Measurements from ENCODE around the gene TRAPPC3. TPM values are rescaled to one million over a fixed set of nuclear protein-coding genes. Genes with fewer than 3 reads are reported as not detected.

The TRAPPC3 gene
- polyA plus RNA-seq, 1 donor (not counting 4 experiments of a cell fraction or from before 2014, with no cell fraction given): 173 TPM

DNA sequence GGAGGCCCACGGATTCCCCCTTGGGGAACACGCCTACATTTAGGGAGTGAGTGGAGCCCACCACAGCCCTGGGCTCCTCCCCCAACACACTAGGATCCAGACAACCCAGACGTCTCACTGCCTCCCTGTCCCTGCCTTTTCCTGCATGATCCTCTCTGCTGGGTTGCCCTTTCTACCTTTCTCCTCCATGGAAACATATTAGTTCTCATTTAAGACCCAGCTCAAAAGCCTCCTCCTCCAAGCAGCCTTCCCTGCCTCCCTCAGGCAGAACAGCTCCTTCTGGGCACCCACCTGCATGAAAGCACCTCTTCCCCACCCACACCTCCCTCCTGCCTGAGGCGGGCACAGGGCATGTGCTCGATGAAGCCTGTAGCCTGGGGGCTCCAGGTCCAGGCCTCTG lies 34.9 kb downstream of the TRAPPC3 start:
- FAIRE-seq (no peak), DNase-seq (ENCODE audit: low read depth, low spot score) (no peak)
- Histone ChIP-seq H3K9me3 (ENCODE audit: control insufficient read depth, low read depth, low read length) (no peaks in the 10 kb centered on the region), H3K9ac (ENCODE audit: control insufficient read depth, extremely low read depth, insufficient read depth, low read length) (no peak overlapping the region), H3K4me2 (ENCODE audit: control insufficient read depth, extremely low read depth, insufficient read depth, low read depth, low read length) (no peak overlapping the region), H3K27ac (ENCODE audit: control insufficient read depth, insufficient read depth, low read length) (no peak overlapping the region), H3K4me3 (ENCODE audit: control insufficient read depth in 2 of 3, extremely low read depth in 1 of 3, insufficient read depth in 2 of 3, low read depth in 1 of 3, low read length in 3 of 3) (no peak overlapping the region), H3K9me1 (ENCODE audit: control insufficient read depth, extremely low read depth, insufficient read depth, low read length) (no peaks in the 10 kb centered on the region), H4K20me1 (ENCODE audit: control insufficient read depth, extremely low read depth, insufficient read depth, low read length) (no peaks in the 10 kb centered on the region), H3K36me3 (ENCODE audit: control insufficient read depth in 2 of 2, extremely low read depth in 1 of 2, insufficient read depth in 2 of 2, low read length in 2 of 2) (no peaks in the 10 kb centered on the region), H3K27me3 (ENCODE audit: control insufficient read depth, extremely low read depth, insufficient read depth, low read length) (no peaks in the 10 kb centered on the region), H3K79me2 (ENCODE audit: control insufficient read depth, insufficient read depth, low read length) (no peaks in the 10 kb centered on the region), H2AFZ (ENCODE audit: control insufficient read depth, low read length) (no peak overlapping the region), H3K4me1 (ENCODE audit: control insufficient read depth, extremely low read depth, insufficient read depth, low read length) (peaks cover 4% of the 10 kb centered on the region)
- no peak for TF ChIP-seq EZH2 (IDR thresholded peaks at IDR 0.05; ENCODE audit: low read length)
- TF ChIP-seq, protein P1, sequence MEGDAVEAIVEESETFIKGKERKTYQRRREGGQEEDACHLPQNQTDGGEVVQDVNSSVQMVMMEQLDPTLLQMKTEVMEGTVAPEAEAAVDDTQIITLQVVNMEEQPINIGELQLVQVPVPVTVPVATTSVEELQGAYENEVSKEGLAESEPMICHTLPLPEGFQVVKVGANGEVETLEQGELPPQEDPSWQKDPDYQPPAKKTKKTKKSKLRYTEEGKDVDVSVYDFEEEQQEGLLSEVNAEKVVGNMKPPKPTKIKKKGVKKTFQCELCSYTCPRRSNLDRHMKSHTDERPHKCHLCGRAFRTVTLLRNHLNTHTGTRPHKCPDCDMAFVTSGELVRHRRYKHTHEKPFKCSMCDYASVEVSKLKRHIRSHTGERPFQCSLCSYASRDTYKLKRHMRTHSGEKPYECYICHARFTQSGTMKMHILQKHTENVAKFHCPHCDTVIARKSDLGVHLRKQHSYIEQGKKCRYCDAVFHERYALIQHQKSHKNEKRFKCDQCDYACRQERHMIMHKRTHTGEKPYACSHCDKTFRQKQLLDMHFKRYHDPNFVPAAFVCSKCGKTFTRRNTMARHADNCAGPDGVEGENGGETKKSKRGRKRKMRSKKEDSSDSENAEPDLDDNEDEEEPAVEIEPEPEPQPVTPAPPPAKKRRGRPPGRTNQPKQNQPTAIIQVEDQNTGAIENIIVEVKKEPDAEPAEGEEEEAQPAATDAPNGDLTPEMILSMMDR (optimal IDR thresholded peaks at IDR 0.05 in 1 of 3, IDR thresholded peaks at IDR 0.05 in 1 of 3, conservative IDR thresholded peaks at IDR 0.05 in 1 of 3; ENCODE audit: extremely low read depth in 1 of 3, insufficient read depth in 2 of 3, low read length in 3 of 3): no peak
- dilution Hi-C loops (cut with MboI; ENCODE audit: extremely low pct_ligation_motif_present, low sequenced_read_pairs): no loop called here

DNA sequence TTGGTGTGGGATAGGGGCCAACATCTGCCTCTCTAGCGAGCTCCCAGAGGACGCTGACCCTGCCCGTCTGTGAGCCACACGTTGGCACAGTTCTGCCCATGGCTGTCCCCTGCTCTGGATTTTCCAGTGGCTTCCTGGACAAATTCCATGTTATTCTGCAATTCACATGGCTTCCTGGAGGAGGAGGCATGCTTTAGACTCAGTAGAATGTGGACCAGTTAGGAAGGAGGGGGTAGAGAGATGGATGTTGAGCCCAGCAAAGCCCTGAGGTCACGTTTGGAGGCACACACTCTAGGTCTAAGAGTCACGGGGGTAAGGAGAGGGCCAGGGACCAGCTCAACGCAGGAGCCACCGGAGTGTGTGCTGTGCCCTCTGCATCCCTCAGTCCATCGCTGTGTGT lies 36.5 kb downstream of the TRAPPC3 start:
- no peaks in the 10 kb centered on the region for H4K20me1 ChIP-seq (ENCODE audit: control insufficient read depth, extremely low read depth, insufficient read depth, low read length)
- dilution Hi-C loops (cut with MboI; ENCODE audit: extremely low pct_ligation_motif_present, low sequenced_read_pairs): no loop called here
- no peaks in the 10 kb centered on the region for H3K79me2 ChIP-seq (ENCODE audit: control insufficient read depth, insufficient read depth, low read length)
- no peak overlapping the region for H3K9ac ChIP-seq (ENCODE audit: control insufficient read depth, extremely low read depth, insufficient read depth, low read length)
- H3K27me3 ChIP-seq (ENCODE audit: control insufficient read depth, extremely low read depth, insufficient read depth, low read length): no peaks in the 10 kb centered on the region
- H3K4me2 ChIP-seq (ENCODE audit: control insufficient read depth, extremely low read depth, insufficient read depth, low read depth, low read length): no peak overlapping the region
- no peak overlapping the region for H3K4me3 ChIP-seq (ENCODE audit: control insufficient read depth in 2 of 3, extremely low read depth in 1 of 3, insufficient read depth in 2 of 3, low read depth in 1 of 3, low read length in 3 of 3)
- H3K27ac ChIP-seq (ENCODE audit: control insufficient read depth, insufficient read depth, low read length): no peak overlapping the region
- TF ChIP-seq, protein P1 (optimal IDR thresholded peaks at IDR 0.05 in 1 of 3, IDR thresholded peaks at IDR 0.05 in 1 of 3, conservative IDR thresholded peaks at IDR 0.05 in 1 of 3; ENCODE audit: extremely low read depth in 1 of 3, insufficient read depth in 2 of 3, low read length in 3 of 3): no peak
- no peak for TF ChIP-seq EZH2 (IDR thresholded peaks at IDR 0.05; ENCODE audit: low read length)
- DNase-seq (ENCODE audit: low read depth, low spot score) (no peak), FAIRE-seq (no peak)
- no peaks in the 10 kb centered on the region for H3K9me1 ChIP-seq (ENCODE audit: control insufficient read depth, extremely low read depth, insufficient read depth, low read length)
- no peak overlapping the region for H2AFZ ChIP-seq (ENCODE audit: control insufficient read depth, low read length)
- peaks cover 14% of the 10 kb centered on the region for H3K4me1 ChIP-seq (ENCODE audit: control insufficient read depth, extremely low read depth, insufficient read depth, low read length)
- H3K36me3 ChIP-seq (ENCODE audit: control insufficient read depth in 2 of 2, extremely low read depth in 1 of 2, insufficient read depth in 2 of 2, low read length in 2 of 2): no peaks in the 10 kb centered on the region
- H3K9me3 ChIP-seq (ENCODE audit: control insufficient read depth, low read depth, low read length): no peaks in the 10 kb centered on the region

Data from keratinocyte (primary cell).